ENCODE measurements around the gene SERTM1. TPM values are rescaled to one million over a fixed set of nuclear protein-coding genes. Genes with fewer than 3 reads are reported as not detected.

The SERTM1 gene
- total and polyA plus RNA-seq, 2 experiments from 2014 or later = not detected

- in situ Hi-C loops (cut with MboI) = no loop called here
- H4K20me1 ChIP-seq (ENCODE audit: insufficient read depth) = no peaks in the 10 kb centered on the region
- 20 to 26% methylated on average over 2 of the region's 2 CpGs for WGBS, 2 experiments (ENCODE audit: low coverage in 1 of 2, low lambda C conversion rate in 2 of 2, missing lambda C conversion rate in 2 of 2)
- no peaks in the 10 kb centered on the region for H3F3A ChIP-seq (ENCODE audit: insufficient read depth)
- no peak overlapping the region for H3K27ac ChIP-seq
- TF ChIP-seq EZH2phosphoT487 (IDR thresholded peaks at IDR 0.05; ENCODE audit: insufficient read depth, low read depth) = no peak
- TF ChIP-seq EZH2 (IDR thresholded peaks at IDR 0.05; ENCODE audit: insufficient read depth, poor library complexity, severe bottlenecking) = no peak
- H3K27me3 ChIP-seq (replicated peaks; ENCODE audit: insufficient read depth) = peaks cover 13% of the 10 kb centered on the region
- H3K79me2 ChIP-seq (ENCODE audit: insufficient read depth) = no peaks in the 10 kb centered on the region
- H3K4me3 ChIP-seq = no peak overlapping the region
- H3K36me3 ChIP-seq (ENCODE audit: low read depth) = no peaks in the 10 kb centered on the region
- H3K9me3 ChIP-seq (ENCODE audit: low read depth) = no peaks in the 10 kb centered on the region
- H3K9me2 ChIP-seq (ENCODE audit: insufficient read depth) = no peaks in the 10 kb centered on the region
- DNase-seq = no peak
- no peak overlapping the region for H3K4me2 ChIP-seq (ENCODE audit: unreplicated experiment)
- no peaks in the 10 kb centered on the region for H3K4me1 ChIP-seq (ENCODE audit: insufficient read depth)
- H3K9ac ChIP-seq = no peak overlapping the region
- H2AFZ ChIP-seq = no peak overlapping the region
Observed at GRCh38 chr13:36668316-36668715, 5.5 kb upstream of the SERTM1 start.

DNA sequence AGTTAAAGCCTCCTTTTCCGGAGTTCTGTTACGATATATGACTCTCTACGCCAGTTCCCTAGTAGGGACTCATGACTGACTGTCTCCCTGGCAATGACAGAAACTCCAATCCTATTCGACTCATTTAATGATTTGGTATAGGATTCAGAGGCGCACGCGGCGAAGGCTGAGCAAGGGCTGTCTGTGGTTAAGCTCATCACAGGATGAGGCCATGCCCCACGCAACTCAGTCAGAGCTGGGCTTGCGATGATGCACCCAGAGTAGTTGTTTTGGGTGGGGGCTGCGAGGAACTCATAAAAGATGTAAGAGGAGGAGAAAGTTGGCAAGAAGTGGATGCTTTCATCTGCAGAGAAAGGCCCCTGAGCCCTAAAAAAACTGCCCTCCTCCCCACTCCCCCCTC lies 468 bp upstream of the SERTM1 start:
- DNase-seq = no peak
- peaks cover 35% of the 10 kb centered on the region for H3K27me3 ChIP-seq (replicated peaks; ENCODE audit: insufficient read depth)

DNA sequence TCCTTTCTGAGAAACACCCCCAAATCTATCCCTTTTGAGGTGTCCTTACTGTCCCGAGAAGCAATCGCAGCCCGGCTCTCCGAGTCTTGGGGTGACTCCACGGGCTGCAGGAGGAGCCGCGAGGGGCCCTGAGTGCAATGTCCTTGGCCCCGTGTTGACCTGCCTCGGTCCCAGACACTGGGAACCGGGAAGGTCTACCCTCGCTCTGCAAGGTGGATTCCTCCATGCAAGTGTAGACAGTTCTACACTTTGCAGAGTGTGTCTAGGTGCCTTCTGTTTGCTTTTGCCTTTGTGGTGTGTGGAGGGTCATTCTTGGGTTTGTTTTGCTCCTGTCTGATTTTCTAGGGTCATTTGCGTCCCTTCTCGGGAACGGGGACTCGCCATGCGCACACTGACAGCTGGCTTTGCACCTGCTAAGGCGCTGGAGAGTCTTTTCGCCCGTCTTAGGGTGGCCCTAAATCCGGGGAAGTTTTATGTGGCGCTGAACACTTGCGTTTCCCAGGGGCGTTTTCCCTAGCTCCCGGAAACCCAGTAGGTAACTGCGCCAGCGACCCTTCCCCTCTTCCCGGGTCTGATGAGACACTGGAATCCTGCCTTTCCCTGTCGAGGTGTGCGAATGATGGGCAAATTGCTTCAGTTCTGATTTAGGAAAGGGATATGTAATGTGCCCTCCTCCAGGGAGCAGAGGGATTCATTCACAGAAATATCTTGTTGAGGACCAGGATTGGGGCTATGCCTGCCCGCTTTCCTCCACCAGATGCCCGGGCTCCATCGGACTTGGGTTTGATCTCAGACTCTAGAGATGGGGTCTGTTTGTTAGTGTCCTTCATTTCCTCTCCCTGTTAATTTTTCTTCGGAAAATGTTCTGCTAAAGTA lies 755 bp downstream of the SERTM1 start:
- H3K4me2 ChIP-seq (ENCODE audit: unreplicated experiment) = no peak overlapping the region
- no peaks in the 10 kb centered on the region for H3K9me2 ChIP-seq (ENCODE audit: insufficient read depth)
- in situ Hi-C loops (cut with MboI) = no loop called here
- H3K9ac ChIP-seq = no peak overlapping the region
- 3 to 4% methylated on average over 33 of the region's 33 CpGs for WGBS, 2 experiments (ENCODE audit: low coverage in 1 of 2, low lambda C conversion rate in 2 of 2, missing lambda C conversion rate in 2 of 2)
- H3K4me1 ChIP-seq (ENCODE audit: insufficient read depth) = no peaks in the 10 kb centered on the region
- peaks cover 35% of the 10 kb centered on the region for H3K27me3 ChIP-seq (replicated peaks; ENCODE audit: insufficient read depth)
- no peaks in the 10 kb centered on the region for H3K36me3 ChIP-seq (ENCODE audit: low read depth)
- no peak for TF ChIP-seq EZH2 (IDR thresholded peaks at IDR 0.05; ENCODE audit: insufficient read depth, poor library complexity, severe bottlenecking)
- no peak for TF ChIP-seq EZH2phosphoT487 (IDR thresholded peaks at IDR 0.05; ENCODE audit: insufficient read depth, low read depth)
- no peak overlapping the region for H3K4me3 ChIP-seq
- H3K79me2 ChIP-seq (ENCODE audit: insufficient read depth) = no peaks in the 10 kb centered on the region
- H3F3A ChIP-seq (ENCODE audit: insufficient read depth) = no peaks in the 10 kb centered on the region
- no peak for DNase-seq
- H3K27ac ChIP-seq = no peak overlapping the region
- H4K20me1 ChIP-seq (ENCODE audit: insufficient read depth) = no peaks in the 10 kb centered on the region
- no peak overlapping the region for H2AFZ ChIP-seq
- H3K9me3 ChIP-seq (ENCODE audit: low read depth) = no peaks in the 10 kb centered on the region

More for the DNA sequence above, 468 bp upstream of the SERTM1 start:
- H3F3A ChIP-seq (ENCODE audit: insufficient read depth) = no peaks in the 10 kb centered on the region
- no peaks in the 10 kb centered on the region for H3K4me1 ChIP-seq (ENCODE audit: insufficient read depth)
- WGBS, 2 experiments (ENCODE audit: low coverage in 1 of 2, low lambda C conversion rate in 2 of 2, missing lambda C conversion rate in 2 of 2) = 35 to 36% methylated on average over 11 of the region's 11 CpGs
- in situ Hi-C loops (cut with MboI) = no loop called here
- no peaks in the 10 kb centered on the region for H3K9me3 ChIP-seq (ENCODE audit: low read depth)
- no peaks in the 10 kb centered on the region for H3K79me2 ChIP-seq (ENCODE audit: insufficient read depth)
- TF ChIP-seq EZH2 (IDR thresholded peaks at IDR 0.05; ENCODE audit: insufficient read depth, poor library complexity, severe bottlenecking) (no peak), EZH2phosphoT487 (IDR thresholded peaks at IDR 0.05; ENCODE audit: insufficient read depth, low read depth) (no peak)
- no peak overlapping the region for H2AFZ ChIP-seq
- no peak overlapping the region for H3K27ac ChIP-seq
- H4K20me1 ChIP-seq (ENCODE audit: insufficient read depth) = no peaks in the 10 kb centered on the region
- H3K4me2 ChIP-seq (ENCODE audit: unreplicated experiment) = no peak overlapping the region
- no peaks in the 10 kb centered on the region for H3K36me3 ChIP-seq (ENCODE audit: low read depth)
- no peak overlapping the region for H3K4me3 ChIP-seq
- no peak overlapping the region for H3K9ac ChIP-seq
- H3K9me2 ChIP-seq (ENCODE audit: insufficient read depth) = no peaks in the 10 kb centered on the region

DNA sequence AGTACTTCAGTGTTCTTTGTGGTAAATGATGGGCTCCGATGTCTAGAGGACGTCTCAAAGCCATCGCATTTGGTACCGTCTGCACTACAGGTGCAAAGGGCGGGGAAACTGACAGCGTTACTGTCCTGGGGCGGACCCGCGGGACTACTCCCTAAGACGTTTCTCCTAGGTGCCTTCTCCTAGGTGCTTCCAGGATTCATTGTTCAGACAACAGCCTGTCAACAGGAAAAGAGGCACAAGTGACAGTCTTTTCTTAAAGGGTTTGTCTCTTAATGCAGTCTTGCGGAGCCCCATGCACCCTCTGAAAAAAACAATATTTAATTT lies 1.4 kb downstream of the SERTM1 start:
- Histone ChIP-seq H3K4me2 (ENCODE audit: unreplicated experiment) (no peak overlapping the region), H3K9ac (no peak overlapping the region), H3K27me3 (replicated peaks; ENCODE audit: insufficient read depth) (peaks cover 35% of the 10 kb centered on the region), H3K4me1 (ENCODE audit: insufficient read depth) (no peaks in the 10 kb centered on the region), H3F3A (ENCODE audit: insufficient read depth) (no peaks in the 10 kb centered on the region), H3K27ac (no peak overlapping the region), H3K36me3 (ENCODE audit: low read depth) (no peaks in the 10 kb centered on the region), H3K4me3 (no peak overlapping the region), H4K20me1 (ENCODE audit: insufficient read depth) (no peaks in the 10 kb centered on the region), H3K9me3 (ENCODE audit: low read depth) (no peaks in the 10 kb centered on the region), H3K9me2 (ENCODE audit: insufficient read depth) (no peaks in the 10 kb centered on the region), H2AFZ (no peak overlapping the region), H3K79me2 (ENCODE audit: insufficient read depth) (no peaks in the 10 kb centered on the region)
- DNase-seq = no peak
- WGBS, 2 experiments (ENCODE audit: low coverage in 1 of 2, low lambda C conversion rate in 2 of 2, missing lambda C conversion rate in 2 of 2) = 35 to 37% methylated on average over 11 of the region's 11 CpGs
- in situ Hi-C loops (cut with MboI) = no loop called here
- TF ChIP-seq EZH2phosphoT487 (IDR thresholded peaks at IDR 0.05; ENCODE audit: insufficient read depth, low read depth) (no peak), EZH2 (IDR thresholded peaks at IDR 0.05; ENCODE audit: insufficient read depth, poor library complexity, severe bottlenecking) (no peak)

All from GM23248 (cell line).